Kidney (tissue), 14 donors: ENCODE results near the gene PRKAR1B. TPM values are rescaled to one million over a fixed set of nuclear protein-coding genes. Genes with fewer than 3 reads are reported as not detected.
"Not testable (repeated sequence)": the region's sequence is repeated elsewhere in the genome, so short reads cannot be mapped to it uniquely, and the experiment has no call there.

Source experiments
- DNase-seq, 5 donors: peaks; one replicate each; pipeline ENCODE4 v3.0.0-alpha.2; 2013 to 2020
- FAIRE-seq: peaks from 2 replicates; lab custom pipeline; 2012; peaks lifted over from hg19 to GRCh38; lab: Jason Lieb, UNC
- H3K27ac ChIP-seq, 2 donors: one replicate each; pipeline ENCODE4 v1.7.0; 2013; ENCODE audit warnings: low read depth in 2 of 2, low read length in 2 of 2, inconsistent platforms in 1 of 2
- H3K27me3 ChIP-seq: one replicate; pipeline ENCODE4 v1.7.1; 2013; ENCODE audit warnings: low read length, inconsistent platforms; ENCODE audit not compliant: control insufficient read depth, insufficient read depth
- H3K36me3 ChIP-seq, 3 donors: one replicate each; pipeline versions ENCODE4 v1.7.0 to v1.7.1; 2013; ENCODE audit warnings: low read length in 3 of 3, control low read depth in 1 of 3, inconsistent platforms in 1 of 3; ENCODE audit not compliant: insufficient read depth in 3 of 3, control insufficient read depth in 2 of 3
- H3K4me1 ChIP-seq, 3 donors: one replicate each; pipeline versions ENCODE4 v1.7.0 to v1.7.1; 2013; ENCODE audit warnings: low read length in 3 of 3, inconsistent platforms in 1 of 3, low read depth in 1 of 3; ENCODE audit not compliant: control insufficient read depth in 2 of 3, insufficient read depth in 2 of 3
- H3K4me3 ChIP-seq, 3 donors: one replicate each; pipeline versions ENCODE4 v1.7.0 to v1.8.1; 2013; ENCODE audit warnings: low read length in 3 of 3, control low read depth in 1 of 3, inconsistent platforms in 1 of 3
- H3K9ac ChIP-seq, 3 donors: one replicate each; pipeline versions ENCODE4 v1.7.0 to v1.7.1; 2013; ENCODE audit warnings: low read length in 3 of 3, control low read depth in 1 of 3, inconsistent platforms in 1 of 3
- H3K9me3 ChIP-seq, 3 donors: one replicate each; pipeline versions ENCODE4 v1.7.0 to v1.7.1; 2013; ENCODE audit warnings: low read length in 3 of 3, control low read depth in 1 of 3, inconsistent platforms in 1 of 3; ENCODE audit not compliant: control insufficient read depth in 2 of 3, insufficient read depth in 1 of 3
- intact Hi-C: fragments of 100-400 bp; cut with DNase I; formaldehyde crosslinking; loops from one replicate; pipeline ENCODE4 v1.11.1; 2022
- polyA plus RNA-seq: library from polyadenylated mRNA; stranded (reverse); fragments of 350-450 nt; fragmentation: Illumina TruSeq; extraction: RNeasy Lipid Tissue Mini Kit (QIAGEN cat#74804); gene quantifications from one replicate; pipeline ENCODE4 v1.2.3, GENCODE V29; 2014; ENCODE audit warnings: low read depth, low replicate concordance; ENCODE audit not compliant: insufficient read depth
- total RNA-seq: library from RNA; stranded (reverse); fragmentation: NEBNext Ultra II Directional; extraction: Animal tissue kit (Norgen Biotek cat#: 25700); gene quantifications from one replicate; pipeline ENCODE4 v1.2.1, GENCODE V29; 2021
- TF ChIP-seq, protein P1 (sequence below): IDR thresholded peaks from 3 replicates; pipeline ENCODE4 v1.5.1; 2012; ENCODE audit warnings: mild to moderate bottlenecking, moderate library complexity, borderline replicate concordance; ENCODE audit not compliant: insufficient read depth; ENCODE audit errors: extremely low read depth
- donor health status: control.
- donor health status: control.
- donor health status: control.
- donor health status: control.
- donor health status: control.
- donor health status: DM: yes; HTN: yes; CAD: no.
- donor health status: Normal renal cell carcinoma (clear cell type).

PRKAR1B gene
- total and polyA plus RNA-seq, 2 donors from 2014 or later: 15.9 to 21.4 TPM

DNA sequence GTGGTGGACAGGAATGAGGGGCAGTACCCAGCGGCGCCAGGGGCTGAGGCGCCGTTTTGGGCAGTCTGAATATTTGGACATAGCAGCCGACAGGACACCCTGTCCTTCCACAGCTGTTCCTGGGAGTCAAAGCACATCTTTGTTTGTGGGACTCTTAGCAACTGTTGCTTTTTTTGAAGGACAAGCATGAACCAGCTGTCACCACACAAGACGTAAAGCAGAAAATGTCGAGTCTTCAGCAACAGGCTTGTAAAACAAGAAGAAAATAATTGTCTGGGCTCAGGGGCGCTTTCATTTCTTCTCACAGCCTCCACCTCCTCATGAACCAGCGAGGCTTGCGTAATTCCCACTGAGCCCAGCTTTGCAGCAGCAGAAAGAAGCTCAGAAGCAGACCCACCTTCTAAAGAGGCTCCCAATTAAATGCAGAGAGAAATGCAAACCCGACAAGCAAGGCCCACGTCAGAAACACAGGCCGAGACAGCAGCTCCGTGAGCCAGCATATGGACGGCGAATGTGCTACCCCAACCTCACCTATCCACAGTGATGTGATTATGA is 69.4 kb downstream of the PRKAR1B start:
- intact Hi-C loops: no loop called here
- DNase-seq: peak in 3 of 5 donors; percentile 25 to 83 (median 41)
- no peak overlapping the region for H3K27ac ChIP-seq
- H3K4me3 ChIP-seq: no peak overlapping the region
- FAIRE-seq: no peak
- TF ChIP-seq, protein P1, sequence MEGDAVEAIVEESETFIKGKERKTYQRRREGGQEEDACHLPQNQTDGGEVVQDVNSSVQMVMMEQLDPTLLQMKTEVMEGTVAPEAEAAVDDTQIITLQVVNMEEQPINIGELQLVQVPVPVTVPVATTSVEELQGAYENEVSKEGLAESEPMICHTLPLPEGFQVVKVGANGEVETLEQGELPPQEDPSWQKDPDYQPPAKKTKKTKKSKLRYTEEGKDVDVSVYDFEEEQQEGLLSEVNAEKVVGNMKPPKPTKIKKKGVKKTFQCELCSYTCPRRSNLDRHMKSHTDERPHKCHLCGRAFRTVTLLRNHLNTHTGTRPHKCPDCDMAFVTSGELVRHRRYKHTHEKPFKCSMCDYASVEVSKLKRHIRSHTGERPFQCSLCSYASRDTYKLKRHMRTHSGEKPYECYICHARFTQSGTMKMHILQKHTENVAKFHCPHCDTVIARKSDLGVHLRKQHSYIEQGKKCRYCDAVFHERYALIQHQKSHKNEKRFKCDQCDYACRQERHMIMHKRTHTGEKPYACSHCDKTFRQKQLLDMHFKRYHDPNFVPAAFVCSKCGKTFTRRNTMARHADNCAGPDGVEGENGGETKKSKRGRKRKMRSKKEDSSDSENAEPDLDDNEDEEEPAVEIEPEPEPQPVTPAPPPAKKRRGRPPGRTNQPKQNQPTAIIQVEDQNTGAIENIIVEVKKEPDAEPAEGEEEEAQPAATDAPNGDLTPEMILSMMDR: no peak
- H3K9me3 ChIP-seq: peaks cover 0 to 11% (median 0%) of the 10 kb centered on the region in 3 donors
- peaks cover 0 to 2% (median 0%) of the 10 kb centered on the region in 3 donors for H3K36me3 ChIP-seq
- H3K27me3 ChIP-seq: no peaks in the 10 kb centered on the region
- H3K4me1 ChIP-seq: no peaks in the 10 kb centered on the region
- H3K9ac ChIP-seq: no peak overlapping the region

DNA sequence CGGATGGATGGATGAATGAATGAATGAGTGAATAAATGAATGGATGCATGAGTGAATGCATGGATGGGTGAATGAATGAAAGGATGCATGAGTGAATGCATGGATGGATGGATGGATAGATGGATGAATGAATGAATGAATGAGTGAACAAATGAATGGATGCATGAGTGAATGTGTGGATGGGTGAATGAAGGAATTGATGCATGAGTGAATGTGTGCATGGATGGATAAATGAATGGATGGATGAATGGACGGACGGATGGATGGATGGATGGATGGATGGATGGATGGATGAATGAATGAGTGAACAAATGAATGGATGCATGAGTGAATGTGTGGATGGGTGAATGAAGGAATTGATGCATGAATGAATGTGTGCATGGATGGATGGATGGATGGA is 70.1 kb downstream of the PRKAR1B start:
- H3K27me3 ChIP-seq, FAIRE-seq, H3K27ac ChIP-seq, H3K9ac ChIP-seq, DNase-seq, H3K4me3 ChIP-seq, H3K36me3 ChIP-seq, H3K4me1 ChIP-seq, intact Hi-C loops: not testable (repeated sequence)
- H3K9me3 ChIP-seq: peaks cover 0 to 11% (median 0%) of the 10 kb centered on the region in 3 donors

DNA sequence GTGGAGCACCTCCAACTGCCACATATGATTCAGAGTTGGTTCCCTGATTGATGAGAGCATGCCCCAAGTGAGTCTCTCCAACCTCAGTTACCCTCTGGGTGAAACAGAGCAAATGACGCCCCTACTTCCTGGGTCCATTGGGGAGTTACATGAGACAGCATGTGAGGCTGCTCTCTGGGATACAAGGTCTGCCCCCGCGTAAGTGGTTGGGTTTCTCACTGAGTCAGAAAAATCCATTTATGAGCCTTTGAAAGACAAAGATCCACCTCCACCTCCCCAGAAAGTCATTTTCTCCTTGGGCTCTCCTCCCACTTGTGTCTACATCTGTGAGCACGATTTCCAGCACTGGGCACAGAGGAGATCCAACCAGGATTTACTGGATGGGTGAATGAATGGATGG is 71.3 kb downstream of the PRKAR1B start:
- Histone ChIP-seq H3K27me3 (no peaks in the 10 kb centered on the region), H3K4me1 (no peaks in the 10 kb centered on the region), H3K27ac (no peak overlapping the region), H3K9me3 (peaks cover 0 to 11% (median 0%) of the 10 kb centered on the region in 3 donors), H3K4me3 (no peak overlapping the region), H3K36me3 (peaks cover 0 to 2% (median 0%) of the 10 kb centered on the region in 3 donors), H3K9ac (no peak overlapping the region)
- no peak for FAIRE-seq
- TF ChIP-seq, protein P1: no peak
- no peak for DNase-seq
- intact Hi-C loops: no loop called here

DNA sequence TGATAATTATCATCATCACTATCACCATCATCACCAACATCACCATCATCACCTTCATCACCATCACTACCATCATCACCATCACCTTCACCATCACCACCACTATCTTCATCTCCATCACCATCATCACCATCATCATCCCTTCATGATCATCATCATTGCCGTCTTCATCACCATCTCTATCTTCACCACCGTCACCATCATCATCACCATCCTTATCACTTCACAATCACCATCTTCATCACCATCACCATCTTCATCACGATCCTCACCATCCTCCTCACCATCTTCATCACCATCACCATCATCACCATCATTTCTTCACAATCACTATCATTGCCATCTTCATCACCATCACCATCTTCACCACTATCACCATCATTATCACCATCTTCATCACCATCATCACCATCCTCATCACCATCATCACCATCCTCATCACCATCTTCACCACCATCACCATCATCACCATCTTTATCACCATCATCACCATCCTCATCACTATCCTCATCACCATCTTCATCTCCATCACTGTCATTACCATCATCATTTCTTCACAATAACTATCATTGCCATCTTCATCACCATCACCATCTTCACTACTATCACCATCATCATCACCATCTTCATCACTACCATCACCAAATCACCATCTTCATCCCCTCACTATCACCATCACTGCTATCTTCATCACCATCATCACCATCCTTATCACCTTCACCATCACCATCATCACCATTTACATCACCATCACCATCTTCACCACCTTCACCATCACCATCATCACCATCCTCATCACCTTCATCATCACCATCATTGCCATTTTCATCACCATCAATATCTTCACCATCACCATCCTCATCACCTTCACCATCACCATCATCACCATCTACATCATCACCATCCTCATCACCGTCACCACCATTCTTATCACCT is 73.0 kb downstream of the PRKAR1B start:
- H3K4me1 ChIP-seq: no peaks in the 10 kb centered on the region
- no peak overlapping the region for H3K27ac ChIP-seq
- TF ChIP-seq, protein P1: no peak
- DNase-seq (no peak), FAIRE-seq (no peak)
- no peaks in the 10 kb centered on the region for H3K27me3 ChIP-seq
- H3K9me3 ChIP-seq: peaks cover 0 to 11% (median 0%) of the 10 kb centered on the region in 3 donors
- intact Hi-C loops: no loop called here
- H3K36me3 ChIP-seq: peaks cover 0 to 2% (median 0%) of the 10 kb centered on the region in 3 donors
- no peak overlapping the region for H3K9ac ChIP-seq
- peak overlapping the region in 1 of 3 donors; percentile 8 for H3K4me3 ChIP-seq
